ENCODE results near the gene MAN1C1.

GRCh38 chr1:25648681-25649440 lies 32.3 kb downstream of the MAN1C1 start:
- TF ChIP-seq CTCF (IDR thresholded peaks at IDR 0.05) (no peak), POLR2AphosphoS5 (IDR thresholded peaks at IDR 0.05) (no peak)

Data from sigmoid colon (tissue), 4 donors.